ENCODE results near the gene TBP.
"Not testable (repeated sequence)": the region's sequence is repeated elsewhere in the genome, so short reads cannot be mapped to it uniquely, and the experiment has no call there.

Gene TBP

GRCh38 chr6:170536671-170537070, 17.5 kb upstream of the TBP start:
- DNase-seq = no peak

GRCh38 chr6:170537329-170537728, 16.8 kb upstream of the TBP start:
- DNase-seq = no peak

- DNase-seq = no peak
Measured at GRCh38 chr6:170542031-170542719, 12.0 kb upstream of the TBP start.

- no peak for DNase-seq
Measured at GRCh38 chr6:170545405-170545804, 8.8 kb upstream of the TBP start.

GRCh38 chr6:170552765-170553533, 1.2 kb upstream of the TBP start, which contains the start of gene PSMB1:
Gene PSMB1 (minus strand): TSS chr6:170553307. CDS start chr6:170553242, 65 bp downstream.
- DNase-seq = peak; percentile 97

- DNase-seq = no peak
Measured at GRCh38 chr6:170553534-170554012, 596 bp upstream of the TBP start.

- no peak for DNase-seq
Measured at GRCh38 chr6:170554796-170555137, 598 bp downstream of the TBP start.

- no peak for DNase-seq
Measured at GRCh38 chr6:170555305-170555704, 1.1 kb downstream of the TBP start.

- DNase-seq = no peak
Measured at GRCh38 chr6:170561555-170561954, 7.4 kb downstream of the TBP start.

GRCh38 chr6:170564936-170565530, 10.9 kb downstream of the TBP start:
- DNase-seq = no peak

GRCh38 chr6:170572704-170573466, 18.7 kb downstream of the TBP start:
- DNase-seq = no peak

- DNase-seq = no peak
Measured at GRCh38 chr6:170575250-170575649, 21.1 kb downstream of the TBP start.

GRCh38 chr6:170578909-170579308, 24.7 kb downstream of the TBP start:
- DNase-seq = no peak

GRCh38 chr6:170583756-170584180, 29.6 kb downstream of the TBP start:
- DNase-seq = no peak

- peak; percentile 98 for DNase-seq
Measured at GRCh38 chr6:170584181-170584953, 30.2 kb downstream of the TBP start, which contains the start of gene PDCD2. Gene PDCD2 (minus strand): TSS chr6:170584637. CDS start chr6:170584581, 56 bp downstream.

GRCh38 chr6:170584954-170585498, 30.9 kb downstream of the TBP start:
- peak; percentile 71 for DNase-seq

- no peak for DNase-seq
Measured at GRCh38 chr6:170590725-170591124, 36.6 kb downstream of the TBP start.

- no peak for DNase-seq
Measured at GRCh38 chr6:170596426-170596825, 42.3 kb downstream of the TBP start.

- no peak for DNase-seq
Measured at GRCh38 chr6:170597278-170597677, 43.1 kb downstream of the TBP start.

GRCh38 chr6:170605574-170606259, 51.5 kb downstream of the TBP start:
- no peak for DNase-seq

- not testable (repeated sequence) for DNase-seq
Measured at GRCh38 chr6:170609225-170609624, 55.1 kb downstream of the TBP start.

Measured in islet precursor cell (in vitro differentiated cells).